Prostate gland (tissue), 2 donors: ENCODE data around the gene RAVER1.

Experiments used
- POLR2AphosphoS5 ChIP-seq: sonication (generic); formaldehyde crosslinking; IDR thresholded peaks from one replicate; pipeline ENCODE4 v1.6.1; 2017; ENCODE audit warnings: antibody characterized with exemption
- TF ChIP-seq, protein P1 (sequence below), 4 experiments: fragments of 200-600 bp in 2 of 4; fragments of 450-650 bp in 2 of 4; sonication (generic) in 2 of 4; IDR thresholded peaks; 1 replicate in 3 of 4; 2 replicates in 1 of 4; pipeline ENCODE4 v1.5.1; 2016 to 2019; ENCODE audit warnings: antibody characterized with exemption in 4 of 4, mild to moderate bottlenecking in 2 of 4, moderate library complexity in 2 of 4

DNA sequence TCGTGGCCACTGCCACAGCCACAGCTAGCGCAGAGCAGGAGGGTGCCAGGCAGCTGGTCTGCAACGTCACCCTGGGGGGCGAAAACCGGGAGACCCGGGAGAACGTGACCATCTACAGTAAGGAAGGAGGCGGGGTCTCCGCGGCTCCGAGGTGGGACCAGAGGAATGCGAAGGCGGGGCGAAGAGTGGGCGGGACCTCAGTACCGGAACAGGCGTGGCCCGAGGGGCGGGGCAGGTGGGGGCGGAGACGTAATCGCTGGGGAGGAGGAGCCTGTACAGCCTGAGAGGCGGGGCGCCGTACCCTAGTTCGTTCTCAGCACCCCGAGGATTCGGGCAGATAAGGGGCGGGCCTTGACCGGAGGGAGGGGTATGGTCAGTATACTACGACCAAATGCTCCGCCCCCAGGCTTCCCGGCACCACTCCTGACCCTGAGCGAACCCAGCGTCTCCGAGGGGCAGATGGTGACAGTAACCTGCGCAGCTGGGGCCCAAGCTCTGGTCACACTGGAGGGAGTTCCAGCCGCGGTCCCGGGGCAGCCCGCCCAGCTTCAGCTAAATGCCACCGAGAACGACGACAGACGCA, 41.0 kb downstream of the RAVER1 start:
- TF ChIP-seq, protein P1, sequence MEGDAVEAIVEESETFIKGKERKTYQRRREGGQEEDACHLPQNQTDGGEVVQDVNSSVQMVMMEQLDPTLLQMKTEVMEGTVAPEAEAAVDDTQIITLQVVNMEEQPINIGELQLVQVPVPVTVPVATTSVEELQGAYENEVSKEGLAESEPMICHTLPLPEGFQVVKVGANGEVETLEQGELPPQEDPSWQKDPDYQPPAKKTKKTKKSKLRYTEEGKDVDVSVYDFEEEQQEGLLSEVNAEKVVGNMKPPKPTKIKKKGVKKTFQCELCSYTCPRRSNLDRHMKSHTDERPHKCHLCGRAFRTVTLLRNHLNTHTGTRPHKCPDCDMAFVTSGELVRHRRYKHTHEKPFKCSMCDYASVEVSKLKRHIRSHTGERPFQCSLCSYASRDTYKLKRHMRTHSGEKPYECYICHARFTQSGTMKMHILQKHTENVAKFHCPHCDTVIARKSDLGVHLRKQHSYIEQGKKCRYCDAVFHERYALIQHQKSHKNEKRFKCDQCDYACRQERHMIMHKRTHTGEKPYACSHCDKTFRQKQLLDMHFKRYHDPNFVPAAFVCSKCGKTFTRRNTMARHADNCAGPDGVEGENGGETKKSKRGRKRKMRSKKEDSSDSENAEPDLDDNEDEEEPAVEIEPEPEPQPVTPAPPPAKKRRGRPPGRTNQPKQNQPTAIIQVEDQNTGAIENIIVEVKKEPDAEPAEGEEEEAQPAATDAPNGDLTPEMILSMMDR (IDR thresholded peaks at IDR 0.05) = no peak
- TF ChIP-seq POLR2AphosphoS5 = no peak
